ENCODE measurements around the gene LYRM4. TPM values are rescaled to one million over a fixed set of nuclear protein-coding genes. Genes with fewer than 3 reads are reported as not detected.
"Not testable (repeated sequence)": the region's sequence is repeated elsewhere in the genome, so short reads cannot be mapped to it uniquely, and the experiment has no call there.

LYRM4 gene
- total RNA-seq, 4 donors from 2014 or later: 9.2 to 28.2 (median 14.2) TPM

- H3K27ac ChIP-seq: no peak overlapping the region
- no peak for DNase-seq
- TF ChIP-seq POLR2A (IDR thresholded peaks at IDR 0.05): no peak
- TF ChIP-seq, protein P1, sequence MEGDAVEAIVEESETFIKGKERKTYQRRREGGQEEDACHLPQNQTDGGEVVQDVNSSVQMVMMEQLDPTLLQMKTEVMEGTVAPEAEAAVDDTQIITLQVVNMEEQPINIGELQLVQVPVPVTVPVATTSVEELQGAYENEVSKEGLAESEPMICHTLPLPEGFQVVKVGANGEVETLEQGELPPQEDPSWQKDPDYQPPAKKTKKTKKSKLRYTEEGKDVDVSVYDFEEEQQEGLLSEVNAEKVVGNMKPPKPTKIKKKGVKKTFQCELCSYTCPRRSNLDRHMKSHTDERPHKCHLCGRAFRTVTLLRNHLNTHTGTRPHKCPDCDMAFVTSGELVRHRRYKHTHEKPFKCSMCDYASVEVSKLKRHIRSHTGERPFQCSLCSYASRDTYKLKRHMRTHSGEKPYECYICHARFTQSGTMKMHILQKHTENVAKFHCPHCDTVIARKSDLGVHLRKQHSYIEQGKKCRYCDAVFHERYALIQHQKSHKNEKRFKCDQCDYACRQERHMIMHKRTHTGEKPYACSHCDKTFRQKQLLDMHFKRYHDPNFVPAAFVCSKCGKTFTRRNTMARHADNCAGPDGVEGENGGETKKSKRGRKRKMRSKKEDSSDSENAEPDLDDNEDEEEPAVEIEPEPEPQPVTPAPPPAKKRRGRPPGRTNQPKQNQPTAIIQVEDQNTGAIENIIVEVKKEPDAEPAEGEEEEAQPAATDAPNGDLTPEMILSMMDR (IDR thresholded peaks at IDR 0.05): no peak
- WGBS, 2 donors: 87 to 94% methylated on average over 10 to 16 of the region's 20 CpGs
- no peaks in the 10 kb centered on the region for H3K27me3 ChIP-seq
- no peaks in the 10 kb centered on the region for H3K4me1 ChIP-seq
- H3K9me3 ChIP-seq: no peaks in the 10 kb centered on the region
- intact Hi-C loops (cut with DNase I): no loop called here
- no peaks in the 10 kb centered on the region for H3K36me3 ChIP-seq
- no peak overlapping the region for H3K4me3 ChIP-seq
Observed at GRCh38 chr6:5123296-5124143, 137.2 kb downstream of the LYRM4 start.

- no peaks in the 10 kb centered on the region for H3K9me3 ChIP-seq
- intact Hi-C loops (cut with DNase I): no loop called here
- TF ChIP-seq, protein P1 (IDR thresholded peaks at IDR 0.05): no peak
- no peak overlapping the region for H3K4me3 ChIP-seq
- no peak overlapping the region for H3K27ac ChIP-seq
- no peaks in the 10 kb centered on the region for H3K36me3 ChIP-seq
- no peaks in the 10 kb centered on the region for H3K27me3 ChIP-seq
- H3K4me1 ChIP-seq: no peaks in the 10 kb centered on the region
- WGBS, 2 donors: 94 to 95% methylated on average over 18 of the region's 18 CpGs
- DNase-seq: no peak
Observed at GRCh38 chr6:5122504-5123112, 138.1 kb downstream of the LYRM4 start.

DNA sequence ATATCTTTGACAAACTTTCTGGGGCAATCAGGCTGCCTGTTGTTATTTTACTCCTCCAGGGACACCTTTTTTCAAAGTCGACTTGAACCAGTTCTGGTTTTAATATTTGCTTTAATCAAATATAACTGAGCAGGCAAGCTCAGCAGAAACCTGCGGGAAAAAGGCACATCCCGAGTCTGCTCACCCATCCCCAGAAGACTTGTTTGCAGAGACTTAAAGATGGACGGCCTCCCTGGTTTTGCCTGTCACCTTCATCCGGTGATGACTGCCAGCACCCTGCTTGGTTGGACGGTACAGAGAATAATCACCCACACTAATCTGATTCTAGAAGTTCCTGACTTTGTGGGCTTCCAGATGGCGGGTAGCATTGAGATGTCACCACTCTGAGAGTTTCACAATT lies 138.8 kb downstream of the LYRM4 start:
- TF ChIP-seq, protein P1 (IDR thresholded peaks at IDR 0.05): no peak
- no peak for TF ChIP-seq POLR2A (IDR thresholded peaks at IDR 0.05)
- Histone ChIP-seq H3K9me3 (no peaks in the 10 kb centered on the region), H3K4me3 (no peak overlapping the region), H3K27ac (no peak overlapping the region), H3K4me1 (peaks cover 0 to under 1% (median 0%) of the 10 kb centered on the region in 3 donors), H3K27me3 (no peaks in the 10 kb centered on the region), H3K36me3 (no peaks in the 10 kb centered on the region)
- intact Hi-C loops (cut with DNase I): no loop called here
- WGBS, 2 donors: 84 to 85% methylated on average over 2 to 7 of the region's 7 CpGs
- no peak for DNase-seq

- H3K4me1 ChIP-seq: peaks cover 0 to 6% (median 0%) of the 10 kb centered on the region in 3 donors
- no peak overlapping the region for H3K4me3 ChIP-seq
- no peak overlapping the region for H3K27ac ChIP-seq
- intact Hi-C loops (cut with DNase I): no loop called here
- TF ChIP-seq, protein P1 (IDR thresholded peaks at IDR 0.05): no peak
- no peak for TF ChIP-seq POLR2A (IDR thresholded peaks at IDR 0.05)
- no peaks in the 10 kb centered on the region for H3K36me3 ChIP-seq
- 86 to 88% methylated on average over 1 to 5 of the region's 6 CpGs for WGBS, 2 donors
- no peaks in the 10 kb centered on the region for H3K9me3 ChIP-seq
- DNase-seq: no peak
- no peaks in the 10 kb centered on the region for H3K27me3 ChIP-seq
Observed at GRCh38 chr6:5121479-5121878, 139.3 kb downstream of the LYRM4 start.

DNA sequence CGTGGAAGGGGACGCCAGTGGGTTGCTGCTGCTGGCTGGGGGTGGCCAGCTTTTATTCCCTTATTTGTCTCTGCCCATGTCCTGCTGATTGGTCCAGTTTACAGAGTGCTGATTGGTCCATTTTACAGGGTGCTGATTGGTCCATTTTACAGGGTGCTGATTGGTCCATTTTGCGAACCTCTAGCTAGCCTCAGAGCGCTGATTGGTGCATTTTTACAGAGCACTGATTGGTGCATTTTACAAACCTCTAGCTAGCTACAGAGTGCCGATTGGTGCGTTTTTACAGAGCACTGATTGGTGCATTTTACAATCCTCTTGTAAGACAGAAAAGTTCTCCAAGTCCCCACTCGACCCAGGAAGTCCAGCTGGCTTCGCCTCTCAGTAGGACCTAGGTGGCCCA lies 140.2 kb downstream of the LYRM4 start:
- H3K4me3 ChIP-seq; H3K27me3 ChIP-seq; H3K9me3 ChIP-seq; DNase-seq; intact Hi-C loops (cut with DNase I); H3K4me1 ChIP-seq; H3K27ac ChIP-seq; H3K36me3 ChIP-seq: not testable (repeated sequence)
- 92 to 100% methylated on average over 3 to 7 of the region's 8 CpGs for WGBS, 2 donors

Measured in esophagus squamous epithelium (tissue), 5 donors.